ENCODE data around the gene PARD6A.
"Not testable (repeated sequence)": the region's sequence is repeated elsewhere in the genome, so short reads cannot be mapped to it uniquely, and the experiment has no call there.

PARD6A gene

GRCh38 chr16:67667453-67667816 lies 6.7 kb downstream of the PARD6A start:
- no peak for DNase-seq

- peak; percentile 92 for DNase-seq
Observed at GRCh38 chr16:67667817-67668494, 7.2 kb downstream of the PARD6A start.

GRCh38 chr16:67668495-67669157 lies 7.9 kb downstream of the PARD6A start:
- no peak for DNase-seq

- DNase-seq: no peak
Observed at GRCh38 chr16:67669499-67670101, 8.8 kb downstream of the PARD6A start.

- no peak for DNase-seq
Observed at GRCh38 chr16:67672306-67672705, 11.5 kb downstream of the PARD6A start.

- DNase-seq: peak; percentile 58
Observed at GRCh38 chr16:67672739-67673662, 12.2 kb downstream of the PARD6A start.

GRCh38 chr16:67673712-67674580 lies 13.2 kb downstream of the PARD6A start:
- peak; percentile 27 for DNase-seq

- no peak for DNase-seq
Observed at GRCh38 chr16:67674851-67675578, 14.3 kb downstream of the PARD6A start.

GRCh38 chr16:67675579-67675935 lies 14.8 kb downstream of the PARD6A start:
- no peak for DNase-seq

- no peak for DNase-seq
Observed at GRCh38 chr16:67675999-67676398, 15.2 kb downstream of the PARD6A start.

GRCh38 chr16:67676516-67676915 lies 15.8 kb downstream of the PARD6A start:
- no peak for DNase-seq

GRCh38 chr16:67676939-67677338 lies 16.2 kb downstream of the PARD6A start:
- DNase-seq: no peak

GRCh38 chr16:67677712-67678111 lies 17.0 kb downstream of the PARD6A start:
- DNase-seq: no peak

GRCh38 chr16:67678354-67679023 lies 17.7 kb downstream of the PARD6A start:
- DNase-seq: no peak

- DNase-seq: no peak
Observed at GRCh38 chr16:67679935-67680897, 19.5 kb downstream of the PARD6A start.

GRCh38 chr16:67683767-67684166 lies 23.0 kb downstream of the PARD6A start:
- no peak for DNase-seq

- no peak for DNase-seq
Observed at GRCh38 chr16:67685388-67686112, 24.8 kb downstream of the PARD6A start.

GRCh38 chr16:67693517-67694285 lies 32.9 kb downstream of the PARD6A start:
- not testable (repeated sequence) for DNase-seq
